ENCODE measurements around the gene EIF2S1.

EIF2S1 gene

DNA sequence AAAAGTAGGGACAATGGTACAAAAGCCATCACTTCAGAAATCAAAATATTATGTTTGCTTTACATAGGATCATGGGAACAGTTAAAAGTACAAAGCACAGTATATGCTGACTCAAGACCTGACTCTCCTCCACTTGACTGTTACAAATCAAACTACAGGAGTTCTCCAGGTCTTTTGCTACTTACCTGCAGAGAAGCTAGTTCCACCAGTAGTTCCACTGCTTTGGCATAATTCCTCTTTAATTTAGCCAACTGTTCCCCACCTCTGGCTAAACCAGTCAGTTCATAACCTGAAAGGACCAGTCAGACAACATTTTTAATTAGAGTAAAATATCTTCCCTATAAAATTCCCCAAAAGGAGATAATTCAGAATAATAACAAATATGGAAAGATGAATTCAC is 14.5 kb upstream of the EIF2S1 start:
- DNase-seq (ENCODE audit: low read depth), result no peak
- Histone ChIP-seq H3K9me3 (ENCODE audit: control insufficient read depth, low read length) (no peaks in the 10 kb centered on the region), H3K4me3 (ENCODE audit: low read length) (no peak overlapping the region), H3K36me3 (ENCODE audit: control insufficient read depth, insufficient read depth, low read length, severe bottlenecking) (peaks cover 84% of the 10 kb centered on the region), H3K9ac (ENCODE audit: low read length) (no peak overlapping the region), H3K27me3 (replicated peaks; ENCODE audit: control insufficient read depth, insufficient read depth, low read length) (no peaks in the 10 kb centered on the region), H3K4me1 (ENCODE audit: control insufficient read depth, insufficient read depth, low read length) (peaks cover 9% of the 10 kb centered on the region)

DNA sequence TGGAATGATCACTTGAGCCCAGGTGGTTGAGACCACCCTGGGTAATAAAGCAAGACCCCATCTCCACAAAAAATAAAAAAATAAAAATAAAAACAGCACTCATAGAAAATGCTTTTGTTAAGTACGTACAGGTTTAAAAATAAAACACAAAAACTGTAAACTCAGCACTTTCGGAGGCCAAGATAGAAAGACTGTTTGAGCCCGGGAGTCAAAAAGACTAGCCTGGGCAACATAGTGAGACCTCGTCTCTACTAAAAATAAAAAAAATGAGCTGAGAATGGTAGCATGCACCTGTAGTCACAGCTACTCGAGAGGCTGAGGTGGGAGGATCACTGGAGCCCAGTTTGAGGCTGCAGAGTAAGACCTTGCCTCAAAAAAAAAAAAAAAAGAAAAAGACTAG is 8.1 kb upstream of the EIF2S1 start:
- Histone ChIP-seq H3K9me3 (ENCODE audit: control insufficient read depth, low read length) (no peaks in the 10 kb centered on the region), H3K27me3 (replicated peaks; ENCODE audit: control insufficient read depth, insufficient read depth, low read length) (no peaks in the 10 kb centered on the region), H3K4me3 (ENCODE audit: low read length) (no peak overlapping the region), H3K36me3 (ENCODE audit: control insufficient read depth, insufficient read depth, low read length, severe bottlenecking) (peaks cover 61% of the 10 kb centered on the region), H3K4me1 (ENCODE audit: control insufficient read depth, insufficient read depth, low read length) (peaks cover 7% of the 10 kb centered on the region), H3K9ac (ENCODE audit: low read length) (no peak overlapping the region)
- no peak for DNase-seq (ENCODE audit: low read depth)

GRCh38 chr14:67357186-67357968 is 2.8 kb upstream of the EIF2S1 start:
- H3K9me3 ChIP-seq (ENCODE audit: control insufficient read depth, low read length), result no peaks in the 10 kb centered on the region
- H3K36me3 ChIP-seq (ENCODE audit: control insufficient read depth, insufficient read depth, low read length, severe bottlenecking), result peaks cover 10% of the 10 kb centered on the region
- peaks cover 41% of the 10 kb centered on the region for H3K4me1 ChIP-seq (ENCODE audit: control insufficient read depth, insufficient read depth, low read length)
- peak overlapping the region; percentile 97 for H3K9ac ChIP-seq (ENCODE audit: low read length)
- DNase-seq (ENCODE audit: low read depth), result no peak
- H3K27me3 ChIP-seq (replicated peaks; ENCODE audit: control insufficient read depth, insufficient read depth, low read length), result no peaks in the 10 kb centered on the region
- H3K4me3 ChIP-seq (ENCODE audit: low read length), result peak overlapping the region; percentile 99

GRCh38 chr14:67357969-67358354 is 2.2 kb upstream of the EIF2S1 start:
- Histone ChIP-seq H3K4me1 (ENCODE audit: control insufficient read depth, insufficient read depth, low read length) (peaks cover 47% of the 10 kb centered on the region), H3K4me3 (ENCODE audit: low read length) (peak overlapping the region; percentile 99), H3K36me3 (ENCODE audit: control insufficient read depth, insufficient read depth, low read length, severe bottlenecking) (peaks cover 10% of the 10 kb centered on the region), H3K27me3 (replicated peaks; ENCODE audit: control insufficient read depth, insufficient read depth, low read length) (no peaks in the 10 kb centered on the region), H3K9ac (ENCODE audit: low read length) (peak overlapping the region; percentile 97), H3K9me3 (ENCODE audit: control insufficient read depth, low read length) (no peaks in the 10 kb centered on the region)
- DNase-seq (ENCODE audit: low read depth), result no peak

DNA sequence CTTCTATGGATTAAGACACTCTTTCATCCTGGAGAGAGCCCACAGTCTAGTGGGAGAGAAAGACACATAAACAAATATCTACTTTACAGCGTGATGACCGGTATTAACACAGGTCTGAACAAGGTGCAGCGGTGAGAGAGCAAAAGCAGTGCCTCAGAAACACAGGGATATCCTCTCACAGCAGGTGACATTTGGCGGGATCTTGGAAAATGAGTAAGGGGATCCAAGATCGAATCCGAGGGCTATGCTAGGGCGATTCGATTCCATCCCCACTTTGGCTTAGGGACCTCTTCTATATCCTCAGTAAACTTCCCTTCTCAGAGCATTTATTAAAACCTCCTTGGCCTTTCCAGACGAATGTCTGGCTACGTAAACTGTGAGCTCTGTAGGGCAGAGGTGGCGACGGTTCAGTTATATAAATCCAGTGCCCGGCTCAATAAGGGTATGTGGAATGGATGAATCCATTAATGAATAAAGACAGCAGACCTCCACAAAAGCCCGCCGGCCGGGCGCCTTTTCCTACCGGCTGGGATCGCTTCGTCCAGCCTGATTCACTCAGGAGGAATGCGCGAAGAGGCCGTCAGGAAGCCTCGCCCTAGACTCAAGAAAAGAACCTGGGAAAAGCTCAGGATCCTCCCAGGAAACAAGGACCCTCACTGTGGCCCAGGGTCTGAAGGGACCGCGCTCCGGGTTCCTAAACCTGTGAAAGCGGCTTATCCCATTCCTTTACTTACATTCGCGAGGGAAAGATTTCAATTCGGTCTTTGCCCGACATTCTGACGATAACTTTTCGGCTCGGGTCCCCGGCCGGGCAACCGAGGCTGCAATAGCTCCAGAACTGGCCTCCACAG is 979 bp upstream of the EIF2S1 start:
- DNase-seq (ENCODE audit: low read depth), result peak; percentile 83
- peaks cover 11% of the 10 kb centered on the region for H3K36me3 ChIP-seq (ENCODE audit: control insufficient read depth, insufficient read depth, low read length, severe bottlenecking)
- peak overlapping the region; percentile 99 for H3K4me3 ChIP-seq (ENCODE audit: low read length)
- no peaks in the 10 kb centered on the region for H3K9me3 ChIP-seq (ENCODE audit: control insufficient read depth, low read length)
- H3K4me1 ChIP-seq (ENCODE audit: control insufficient read depth, insufficient read depth, low read length), result peaks cover 52% of the 10 kb centered on the region
- peak overlapping the region; percentile 97 for H3K9ac ChIP-seq (ENCODE audit: low read length)
- no peaks in the 10 kb centered on the region for H3K27me3 ChIP-seq (replicated peaks; ENCODE audit: control insufficient read depth, insufficient read depth, low read length)

- Histone ChIP-seq H3K27me3 (replicated peaks; ENCODE audit: control insufficient read depth, insufficient read depth, low read length) (no peaks in the 10 kb centered on the region), H3K36me3 (ENCODE audit: control insufficient read depth, insufficient read depth, low read length, severe bottlenecking) (peaks cover 24% of the 10 kb centered on the region), H3K4me3 (ENCODE audit: low read length) (peak overlapping the region; percentile 99), H3K9me3 (ENCODE audit: control insufficient read depth, low read length) (no peaks in the 10 kb centered on the region), H3K4me1 (ENCODE audit: control insufficient read depth, insufficient read depth, low read length) (peaks cover 52% of the 10 kb centered on the region), H3K9ac (ENCODE audit: low read length) (peak overlapping the region; percentile 97)
- DNase-seq (ENCODE audit: low read depth), result no peak
Measured at GRCh38 chr14:67360470-67361206, 510 bp downstream of the EIF2S1 start.

GRCh38 chr14:67365476-67365875 is 5.3 kb downstream of the EIF2S1 start:
- H3K9ac ChIP-seq (ENCODE audit: low read length), result no peak overlapping the region
- DNase-seq (ENCODE audit: low read depth), result no peak
- no peaks in the 10 kb centered on the region for H3K9me3 ChIP-seq (ENCODE audit: control insufficient read depth, low read length)
- H3K4me1 ChIP-seq (ENCODE audit: control insufficient read depth, insufficient read depth, low read length), result peaks cover 27% of the 10 kb centered on the region
- H3K4me3 ChIP-seq (ENCODE audit: low read length), result no peak overlapping the region
- no peaks in the 10 kb centered on the region for H3K27me3 ChIP-seq (replicated peaks; ENCODE audit: control insufficient read depth, insufficient read depth, low read length)
- H3K36me3 ChIP-seq (ENCODE audit: control insufficient read depth, insufficient read depth, low read length, severe bottlenecking), result peaks cover 71% of the 10 kb centered on the region

GRCh38 chr14:67370830-67371229 is 10.7 kb downstream of the EIF2S1 start:
- Histone ChIP-seq H3K4me1 (ENCODE audit: control insufficient read depth, insufficient read depth, low read length) (peaks cover 14% of the 10 kb centered on the region), H3K9ac (ENCODE audit: low read length) (no peak overlapping the region), H3K9me3 (ENCODE audit: control insufficient read depth, low read length) (no peaks in the 10 kb centered on the region), H3K36me3 (ENCODE audit: control insufficient read depth, insufficient read depth, low read length, severe bottlenecking) (peaks cover 97% of the 10 kb centered on the region), H3K27me3 (replicated peaks; ENCODE audit: control insufficient read depth, insufficient read depth, low read length) (no peaks in the 10 kb centered on the region), H3K4me3 (ENCODE audit: low read length) (no peak overlapping the region)
- DNase-seq (ENCODE audit: low read depth), result no peak

- Histone ChIP-seq H3K27me3 (replicated peaks; ENCODE audit: control insufficient read depth, insufficient read depth, low read length) (no peaks in the 10 kb centered on the region), H3K9ac (ENCODE audit: low read length) (no peak overlapping the region), H3K4me3 (ENCODE audit: low read length) (no peak overlapping the region), H3K4me1 (ENCODE audit: control insufficient read depth, insufficient read depth, low read length) (peaks cover 14% of the 10 kb centered on the region), H3K9me3 (ENCODE audit: control insufficient read depth, low read length) (no peaks in the 10 kb centered on the region), H3K36me3 (ENCODE audit: control insufficient read depth, insufficient read depth, low read length, severe bottlenecking) (peaks cover 97% of the 10 kb centered on the region)
- no peak for DNase-seq (ENCODE audit: low read depth)
Measured at GRCh38 chr14:67371247-67372148, 11.4 kb downstream of the EIF2S1 start.

- Histone ChIP-seq H3K4me3 (ENCODE audit: low read length) (no peak overlapping the region), H3K9ac (ENCODE audit: low read length) (no peak overlapping the region), H3K9me3 (ENCODE audit: control insufficient read depth, low read length) (no peaks in the 10 kb centered on the region), H3K27me3 (replicated peaks; ENCODE audit: control insufficient read depth, insufficient read depth, low read length) (no peaks in the 10 kb centered on the region), H3K36me3 (ENCODE audit: control insufficient read depth, insufficient read depth, low read length, severe bottlenecking) (peaks cover 97% of the 10 kb centered on the region), H3K4me1 (ENCODE audit: control insufficient read depth, insufficient read depth, low read length) (peaks cover 14% of the 10 kb centered on the region)
- DNase-seq (ENCODE audit: low read depth), result no peak
Measured at GRCh38 chr14:67372833-67373232, 12.7 kb downstream of the EIF2S1 start.
